G401 (cell line): ENCODE data around the gene INF2. TPM values are rescaled to one million over a fixed set of nuclear protein-coding genes. Genes with fewer than 3 reads are reported as not detected.
"Not testable (repeated sequence)": the region's sequence is repeated elsewhere in the genome, so short reads cannot be mapped to it uniquely, and the experiment has no call there.

ENCODE experiments used
- DNase-seq: peaks from one replicate; pipeline ENCODE4 v3.0.0-alpha.2; 2015; ENCODE audit warnings: low spot score
- in situ Hi-C: cut with HindIII; loops from 2 replicates; pipeline ENCODE4 v1.10.0; 2016; ENCODE audit warnings: low sequenced_read_pairs, mixed read lengths
- total RNA-seq: library from RNA; depleted of rRNA; stranded (reverse); fragments of >200 nt; shearing (Covaris generic); gene quantifications from 2 replicates; pipeline ENCODE4 v1.2.3, GENCODE V29; 2014

The INF2 gene
- total RNA-seq, 1 experiment from 2014 or later = 31.3 TPM

DNA sequence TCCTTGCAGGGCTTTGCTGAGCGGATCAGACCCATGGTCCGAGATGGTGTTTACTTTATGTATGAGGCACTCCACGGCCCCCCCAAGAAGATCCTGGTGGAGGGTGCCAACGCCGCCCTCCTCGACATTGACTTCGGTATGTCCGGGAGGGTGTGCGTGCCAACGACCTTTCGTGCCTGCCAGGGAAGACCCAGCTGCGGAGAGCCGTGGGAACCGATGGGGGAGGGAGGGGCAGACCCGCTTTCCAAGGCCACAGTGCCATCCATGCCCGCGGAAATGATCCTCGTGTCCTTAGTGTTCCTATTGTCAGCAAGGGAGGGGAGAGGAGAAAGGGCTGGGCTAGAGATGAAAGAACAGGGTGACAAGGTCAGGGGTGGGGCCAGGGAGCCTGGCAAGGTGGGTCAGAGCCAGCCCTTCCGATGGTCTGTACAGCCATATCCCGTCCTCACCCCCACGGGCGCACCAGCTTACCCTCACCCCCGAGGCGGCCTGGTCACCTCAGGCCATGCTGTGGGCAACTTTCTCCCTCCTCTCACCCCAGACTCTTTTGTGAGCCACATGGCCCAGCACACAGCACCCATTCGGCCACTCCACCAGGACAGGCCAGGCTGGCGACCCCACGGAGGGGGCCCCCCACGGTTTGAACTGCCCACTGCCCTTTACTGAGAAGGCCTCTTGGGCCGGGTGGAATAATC, 51.8 kb downstream of the INF2 start:
- in situ Hi-C loops = no loop called here
- DNase-seq = no peak

DNA sequence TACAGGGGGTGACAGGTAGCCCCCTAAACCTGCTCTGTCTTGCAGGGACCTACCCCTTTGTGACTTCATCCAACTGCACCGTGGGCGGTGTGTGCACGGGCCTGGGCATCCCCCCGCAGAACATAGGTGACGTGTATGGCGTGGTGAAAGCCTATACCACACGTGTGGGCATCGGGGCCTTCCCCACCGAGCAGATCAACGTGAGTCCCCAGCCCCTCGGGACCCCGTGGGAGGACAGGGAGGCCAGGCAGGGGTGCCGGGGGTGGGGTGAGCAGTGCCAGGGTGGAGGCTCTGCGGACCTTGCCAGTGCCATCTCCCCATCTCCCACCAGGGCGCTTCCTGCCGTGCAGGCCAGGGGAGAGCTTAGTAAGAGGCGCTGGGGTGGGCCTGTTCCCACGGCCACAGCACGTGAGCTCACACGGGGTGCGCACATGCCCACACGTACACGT, 52.4 kb downstream of the INF2 start:
- DNase-seq = no peak
- in situ Hi-C loops = no loop called here

DNA sequence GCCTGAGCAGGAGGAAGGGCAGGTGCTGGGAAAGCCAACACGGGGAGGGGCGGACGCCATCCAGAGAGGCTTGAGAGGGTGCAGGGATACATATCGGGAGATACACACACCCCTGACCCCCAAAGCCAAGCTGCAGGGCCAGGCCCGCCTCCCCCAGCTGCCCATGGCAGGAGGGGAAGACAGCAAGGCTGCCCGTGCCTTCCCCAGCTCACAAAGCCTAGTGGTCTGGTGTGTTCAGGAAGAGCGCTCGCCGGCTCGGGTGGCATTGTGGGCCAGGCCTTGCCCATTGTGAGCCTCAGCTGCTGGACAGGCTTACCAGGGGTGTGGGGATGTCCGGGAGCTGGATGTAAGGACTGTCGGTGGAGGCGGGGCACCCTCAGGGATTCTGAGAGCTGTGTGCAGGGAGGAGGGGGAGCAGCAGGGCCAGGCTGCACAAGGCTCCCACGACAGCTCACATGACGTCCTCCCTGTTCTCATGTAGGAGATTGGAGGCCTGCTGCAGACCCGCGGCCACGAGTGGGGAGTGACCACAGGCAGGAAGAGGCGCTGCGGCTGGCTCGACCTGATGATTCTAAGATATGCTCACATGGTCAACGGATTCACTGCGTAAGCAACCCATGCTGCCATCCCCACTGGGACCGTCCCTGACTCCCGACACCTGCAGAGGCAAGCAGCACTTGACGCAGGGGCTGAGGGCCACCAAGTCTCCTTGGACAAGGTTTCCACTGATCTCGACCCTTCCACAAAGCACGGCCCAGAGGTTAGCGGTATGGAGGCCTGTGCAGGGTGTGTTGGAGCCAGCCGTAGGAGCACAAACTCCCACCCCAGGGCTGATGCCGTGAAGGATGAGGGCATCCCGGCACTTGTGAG, 53.4 kb downstream of the INF2 start:
- no peak for DNase-seq
- in situ Hi-C loops = no loop called here

DNA sequence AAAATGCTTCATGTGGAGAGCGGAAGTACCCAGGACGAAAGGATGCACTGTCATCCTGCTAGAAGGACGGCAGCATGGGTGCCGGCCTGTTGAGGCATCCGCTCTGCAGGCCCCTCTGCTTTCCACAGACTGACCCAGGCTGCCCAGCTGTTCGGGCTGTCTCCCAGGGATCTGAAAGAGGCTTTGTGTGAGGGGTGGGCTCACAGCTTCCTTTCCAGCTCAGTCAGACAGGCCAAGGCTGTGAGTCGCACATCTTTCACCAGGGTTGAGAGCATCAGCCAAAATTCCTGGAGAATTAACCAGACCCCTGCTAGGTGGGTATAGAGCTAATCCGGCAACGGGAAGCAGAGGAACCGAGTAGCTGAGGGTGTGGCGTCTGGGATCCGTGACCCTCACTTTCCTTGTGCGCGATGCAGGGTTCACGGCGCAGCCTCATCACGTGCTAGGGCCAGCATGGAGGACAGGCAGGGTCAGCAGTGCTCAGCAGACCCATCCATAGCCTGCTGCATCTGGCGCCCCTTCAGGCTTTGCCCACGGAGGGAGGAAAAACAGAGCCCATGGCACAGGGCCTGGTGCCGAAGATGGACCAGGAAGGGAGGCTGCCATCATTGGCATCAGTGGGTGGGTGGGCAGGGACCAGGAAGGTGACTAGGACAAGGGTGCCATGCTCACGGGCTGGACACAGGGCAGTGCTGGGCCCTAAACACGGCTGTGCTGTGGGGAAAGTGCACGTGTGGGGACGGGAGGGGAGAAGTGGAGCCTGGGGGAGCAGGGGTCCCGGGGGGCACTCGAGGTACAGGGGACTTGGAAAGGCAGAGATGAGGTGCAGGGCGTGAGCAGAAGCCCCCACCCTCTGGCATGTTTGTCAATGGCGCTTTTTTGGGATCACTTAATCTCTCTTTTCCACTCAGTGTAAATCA, 54.3 kb downstream of the INF2 start:
- in situ Hi-C loops = no loop called here
- DNase-seq = no peak

DNA sequence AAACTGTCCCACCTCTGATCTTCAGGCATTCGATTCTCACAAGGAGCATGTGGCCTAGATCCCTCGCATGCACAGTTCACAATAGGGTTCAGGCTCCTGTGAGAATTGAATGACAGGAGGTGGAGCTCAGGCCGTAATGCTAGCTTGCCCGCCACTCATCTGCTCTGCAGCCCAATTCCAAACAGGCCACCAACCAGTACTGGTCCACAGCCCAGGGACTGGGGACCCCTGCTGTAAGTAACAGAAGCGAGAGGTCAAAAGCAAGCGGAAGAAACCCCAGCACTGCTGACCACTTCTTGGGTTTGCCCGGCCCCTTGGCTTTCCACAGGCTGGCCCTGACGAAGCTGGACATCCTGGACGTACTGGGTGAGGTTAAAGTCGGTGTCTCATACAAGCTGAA, 55.1 kb downstream of the INF2 start:
- DNase-seq = no peak
- in situ Hi-C loops = no loop called here

DNA sequence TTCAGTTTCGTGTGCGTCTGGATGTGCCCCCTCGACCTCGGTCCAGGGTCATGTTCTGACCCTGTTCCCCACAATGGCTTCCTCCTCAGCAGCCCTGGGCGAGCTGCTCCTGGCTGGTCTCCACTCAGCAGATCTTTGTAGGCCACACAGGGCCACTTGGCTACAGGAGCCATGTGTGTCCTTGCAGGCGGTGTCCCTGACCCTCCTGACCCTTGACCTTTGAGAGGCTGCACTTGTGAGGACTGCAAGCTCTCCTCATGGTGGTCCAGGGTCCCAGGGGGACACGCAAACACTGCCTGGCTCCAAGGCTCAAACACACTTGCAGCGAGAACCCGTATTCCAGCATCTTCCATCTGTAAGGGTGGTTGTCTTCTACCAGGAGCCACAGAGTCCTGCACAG, 56.0 kb downstream of the INF2 start:
- in situ Hi-C loops = no loop called here
- DNase-seq = no peak

DNA sequence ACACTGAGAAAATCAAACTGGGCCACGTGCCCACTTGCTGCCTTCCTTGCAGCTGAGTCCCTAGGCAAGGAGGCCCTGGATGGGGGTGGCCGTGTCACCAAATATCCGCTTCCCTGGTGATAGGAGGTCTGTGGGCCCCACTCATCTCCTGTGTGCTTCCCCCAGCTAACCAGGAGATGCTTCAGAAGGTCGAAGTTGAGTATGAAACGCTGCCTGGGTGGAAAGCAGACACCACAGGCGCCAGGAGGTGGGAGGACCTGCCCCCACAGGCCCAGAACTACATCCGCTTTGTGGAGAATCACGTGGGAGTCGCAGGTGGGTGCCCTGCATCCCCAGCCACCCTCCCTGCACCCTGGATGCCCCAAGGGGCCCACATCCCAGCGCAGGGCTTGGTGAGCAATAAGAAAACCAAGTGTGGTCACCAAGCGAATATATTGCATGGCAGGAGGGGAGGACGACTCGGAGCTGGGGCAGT, 56.7 kb downstream of the INF2 start:
- in situ Hi-C loops = no loop called here
- no peak for DNase-seq

DNA sequence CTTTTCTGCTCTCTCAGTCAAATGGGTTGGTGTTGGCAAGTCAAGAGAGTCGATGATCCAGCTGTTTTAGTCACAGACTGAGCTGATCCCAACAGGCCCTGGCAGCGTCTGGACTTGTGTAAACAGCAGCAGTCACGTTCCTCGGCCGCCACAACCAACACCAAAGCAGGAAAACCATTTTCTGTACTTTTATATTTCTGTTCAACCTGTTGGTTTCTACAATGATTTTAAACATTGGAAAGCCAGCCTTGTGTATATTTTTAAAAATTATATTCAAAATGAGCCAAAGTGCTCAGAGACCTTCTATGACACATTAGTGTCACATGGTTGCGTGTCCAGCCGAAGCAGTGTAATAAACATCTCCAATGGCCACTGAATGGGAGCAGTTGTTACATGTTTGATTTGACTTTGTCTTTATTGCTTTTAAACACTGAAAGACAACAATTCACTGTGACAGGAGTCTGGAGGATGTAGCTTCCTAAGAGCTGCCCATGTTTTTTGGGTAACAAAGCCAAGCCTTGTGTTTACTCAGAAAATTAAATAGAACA, 57.6 kb downstream of the INF2 start:
- no peak for DNase-seq
- in situ Hi-C loops = no loop called here

DNA sequence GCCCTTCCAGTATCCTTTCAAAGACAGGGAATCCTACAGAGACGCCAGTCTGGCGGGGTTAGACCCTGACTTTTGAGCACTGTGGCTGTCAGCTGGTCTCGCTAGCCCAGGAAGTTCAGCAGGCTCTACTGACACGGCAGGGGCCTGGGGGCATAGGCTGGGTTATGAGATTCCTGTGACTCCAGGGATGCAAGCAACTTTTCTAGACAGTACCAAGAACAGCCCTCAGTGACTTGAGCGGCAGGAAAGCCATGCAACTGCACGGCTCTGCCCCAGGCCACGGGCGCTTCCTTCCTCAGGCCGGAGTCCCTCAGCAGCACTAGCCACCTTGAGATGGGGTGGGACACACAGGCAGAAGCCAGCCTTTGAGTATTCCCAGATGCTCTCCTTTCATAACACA, 58.5 kb downstream of the INF2 start:
- in situ Hi-C loops = no loop called here
- no peak for DNase-seq

DNA sequence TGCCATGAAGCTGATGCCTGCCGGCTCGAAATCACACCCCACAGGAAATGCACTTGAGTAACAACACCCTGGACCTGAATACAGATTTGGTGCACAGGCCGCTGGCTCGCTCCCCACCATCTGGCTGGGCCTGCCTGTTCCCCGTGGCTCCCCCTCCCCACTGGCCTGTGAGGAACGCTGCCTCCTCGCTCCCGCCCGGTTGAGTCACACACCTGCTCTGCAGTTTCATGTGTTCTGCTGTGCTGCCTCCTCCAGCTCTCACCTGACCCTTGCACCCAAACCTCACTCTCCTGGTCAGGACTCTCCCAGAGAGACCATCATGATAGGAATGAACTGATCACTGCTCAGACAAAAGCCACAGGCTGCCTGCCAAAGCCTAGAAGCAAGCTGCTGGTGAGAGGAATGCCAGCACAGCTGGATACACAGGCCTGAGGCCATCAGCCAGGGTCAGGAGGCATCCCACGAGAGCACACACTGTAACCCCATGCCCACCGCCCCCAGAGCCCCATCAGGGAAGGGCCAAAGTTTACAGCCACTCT, 59.8 kb downstream of the INF2 start:
- DNase-seq = no peak
- in situ Hi-C loops = no loop called here

DNA sequence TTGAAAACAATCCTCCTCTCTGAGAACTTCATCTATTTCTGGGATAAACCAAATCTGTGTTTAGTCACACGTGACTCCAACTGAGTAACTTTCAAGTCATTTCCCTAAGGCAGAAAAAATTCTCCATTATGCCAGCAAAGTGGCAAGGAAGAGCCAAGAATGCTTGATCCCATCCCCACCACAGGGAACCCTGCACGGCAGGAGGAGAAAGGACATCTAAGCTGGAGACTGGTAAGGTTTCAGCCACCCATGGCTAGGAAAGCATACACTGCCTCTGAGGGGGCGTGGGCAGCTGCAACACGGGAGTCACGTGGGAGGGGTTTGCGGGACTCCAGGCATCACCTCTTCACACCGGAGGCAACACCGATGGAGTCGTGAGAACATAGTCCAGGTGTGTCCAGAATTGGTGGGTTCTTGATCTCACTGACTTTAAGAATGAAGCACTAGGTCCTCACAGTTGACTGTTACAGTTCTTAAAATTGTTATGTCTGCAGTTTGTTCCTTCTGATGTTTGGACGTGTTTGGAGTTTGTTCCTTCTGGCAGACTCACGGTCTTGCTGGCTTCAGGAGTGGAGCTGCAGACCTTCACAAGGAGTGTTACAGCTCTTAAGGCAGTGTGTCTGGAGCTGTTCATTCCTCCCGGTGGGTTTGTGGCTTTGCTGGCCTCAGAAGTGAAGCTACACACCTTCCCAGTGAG, 60.8 kb downstream of the INF2 start:
- no peak for DNase-seq
- in situ Hi-C loops = no loop called here

DNA sequence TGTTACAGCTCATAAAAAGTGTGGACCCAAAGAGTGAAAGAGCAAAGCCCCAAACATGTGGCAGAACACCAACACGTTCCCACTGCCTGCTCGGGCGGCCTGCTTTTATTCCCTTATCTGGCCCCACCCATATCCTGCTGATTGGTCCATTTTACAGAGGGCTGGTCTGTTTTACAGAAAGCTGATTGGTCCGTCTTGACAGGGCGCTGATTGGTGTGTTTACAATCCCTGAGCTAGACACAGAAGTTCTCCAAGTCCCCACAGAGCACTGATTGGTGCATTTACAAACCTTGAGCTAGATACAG, 61.3 kb downstream of the INF2 start:
- in situ Hi-C loops, DNase-seq: not testable (repeated sequence)

DNA sequence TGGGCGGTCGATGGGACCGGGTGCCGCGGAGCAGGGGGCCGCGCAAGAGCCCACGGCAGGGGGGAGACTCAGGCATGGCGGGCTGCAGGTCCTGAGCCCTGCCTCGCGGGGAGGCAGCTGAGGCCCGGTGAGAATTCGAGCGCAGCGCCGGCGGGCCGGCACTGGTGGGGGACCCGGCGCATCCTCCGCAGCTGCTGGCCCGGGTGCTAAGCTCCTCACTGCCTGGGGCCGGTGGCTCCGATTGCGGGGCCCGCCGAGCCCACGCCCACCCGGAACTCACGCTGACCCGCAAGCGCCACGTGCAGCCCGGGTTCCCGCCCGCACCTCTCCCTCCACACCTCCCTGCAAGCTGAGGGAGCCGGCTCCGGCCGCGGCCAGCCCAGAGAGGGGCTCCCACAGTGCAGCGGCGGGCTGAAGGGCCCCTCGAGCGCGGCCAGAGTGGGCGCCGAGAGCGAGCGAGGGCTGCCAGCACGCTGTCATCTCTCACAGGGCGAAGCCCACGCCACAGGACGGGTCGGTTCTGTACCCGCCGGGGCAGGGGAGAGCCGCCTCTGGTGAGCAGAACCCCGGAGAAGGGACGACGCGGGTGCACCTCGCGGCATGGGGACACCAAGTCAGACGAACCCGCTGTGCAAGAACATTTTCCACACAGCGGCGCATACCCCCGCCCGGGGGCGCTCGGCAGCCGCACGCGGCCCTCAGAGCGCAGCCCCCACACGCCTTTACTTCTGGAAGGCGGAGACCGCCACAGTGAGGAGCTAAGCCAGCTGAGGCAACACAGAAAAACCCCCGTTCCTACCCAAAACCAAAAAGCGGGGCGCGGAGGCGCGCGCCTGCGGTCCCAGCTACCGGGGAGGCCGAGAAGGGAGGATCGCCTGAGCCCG, 62.4 kb downstream of the INF2 start:
- DNase-seq = no peak
- in situ Hi-C loops = no loop called here

DNA sequence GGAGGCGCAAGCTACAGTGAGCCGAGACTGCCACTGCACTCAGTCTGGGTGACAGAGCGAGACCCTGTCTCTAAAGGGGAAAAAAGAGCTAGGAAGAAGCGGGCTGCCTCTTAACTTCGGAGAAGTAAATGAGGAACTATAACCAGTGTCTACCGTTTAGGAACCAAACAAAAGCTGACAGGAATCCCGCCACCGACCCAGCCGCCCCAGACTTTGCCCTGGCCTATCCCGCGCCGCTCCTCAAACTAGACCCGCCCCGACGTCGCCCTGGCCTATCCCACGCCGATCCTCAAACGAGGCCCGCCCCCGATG, 63.0 kb downstream of the INF2 start:
- in situ Hi-C loops = no loop called here
- no peak for DNase-seq

DNA sequence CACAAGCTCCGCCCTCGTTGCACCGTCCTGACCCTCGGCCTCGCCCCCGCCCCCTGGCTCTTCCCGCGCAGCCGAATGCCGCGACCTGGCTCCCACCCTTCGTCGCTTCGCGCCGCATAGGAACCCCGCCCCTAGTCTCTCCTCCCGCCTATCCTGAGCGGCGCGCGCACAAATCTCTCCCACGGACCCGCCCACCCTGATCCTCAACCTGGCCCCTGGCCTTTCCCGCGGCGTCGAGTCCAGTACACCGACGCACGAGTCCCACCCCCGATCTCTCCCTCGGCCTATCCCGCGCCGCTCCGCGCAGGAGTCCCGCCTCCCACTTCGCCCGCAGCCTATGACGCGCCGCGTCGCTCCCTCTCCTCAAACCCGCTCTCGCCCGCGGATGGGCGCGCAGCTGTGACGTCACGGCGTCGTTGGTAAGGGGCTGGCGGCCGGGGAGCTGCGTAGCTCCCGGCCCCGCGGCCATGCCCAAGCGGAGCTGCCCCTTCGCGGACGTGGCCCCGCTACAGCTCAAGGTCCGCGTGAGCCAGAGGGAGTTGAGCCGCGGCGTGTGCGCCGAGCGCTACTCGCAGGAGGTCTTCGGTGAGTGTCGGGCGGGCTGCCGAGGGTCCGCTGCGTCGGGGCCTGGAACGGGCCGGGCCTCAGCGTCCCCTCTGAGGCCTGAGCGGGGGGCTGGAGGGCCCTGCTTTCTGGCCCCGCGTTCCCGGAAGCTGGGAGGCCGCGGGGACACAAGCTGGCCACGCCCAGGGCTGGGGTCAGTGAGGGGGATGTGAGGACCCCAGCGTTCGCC, 63.5 kb downstream of the INF2 start, which contains the start of gene SIVA1:
TSS of gene SIVA1 (plus strand) at position 413 of the 793 bp plus-strand sequence. CDS start at position 468, 55 bp downstream.
- in situ Hi-C loops = no loop called here
- peak; percentile 99 for DNase-seq

DNA sequence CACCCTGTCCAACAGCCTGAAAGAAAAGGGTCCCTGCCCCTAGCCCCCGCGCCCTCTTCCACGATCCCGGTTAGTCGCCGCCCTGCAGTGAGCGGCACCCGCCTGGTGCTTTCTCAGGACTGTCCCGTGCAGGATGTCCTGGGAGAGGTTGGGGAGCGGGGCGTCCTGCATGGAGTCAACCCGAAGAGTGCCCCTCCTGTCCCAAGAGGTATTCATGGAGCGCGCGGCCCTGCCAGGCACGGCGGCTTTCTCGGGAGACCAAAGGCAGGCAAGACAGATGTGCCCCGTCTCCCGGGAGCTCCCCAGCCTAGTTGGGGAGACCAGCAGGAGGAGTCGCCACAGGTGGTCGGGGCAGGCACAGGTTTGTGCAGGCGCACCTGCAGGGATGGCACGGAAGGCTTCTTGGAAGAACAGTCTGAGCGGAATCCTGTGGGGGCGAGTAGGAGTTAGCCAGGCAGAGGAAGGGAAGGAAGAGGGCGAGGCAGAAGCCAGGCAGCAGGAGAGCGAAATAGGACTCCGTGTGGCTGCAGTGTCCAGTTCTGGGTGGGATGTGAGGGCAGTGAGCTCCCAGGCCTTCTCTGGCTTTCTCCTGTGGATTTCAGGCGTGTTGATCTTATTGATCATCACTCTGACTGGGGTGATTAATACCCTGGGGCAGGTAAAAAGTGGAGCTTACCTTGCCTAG, 64.3 kb downstream of the INF2 start:
- in situ Hi-C loops = no loop called here
- no peak for DNase-seq
